ENCODE measurements around the gene P3H2. TPM values are rescaled to one million over a fixed set of nuclear protein-coding genes. Genes with fewer than 3 reads are reported as not detected.

The P3H2 gene
- total RNA-seq, 4 donors from 2014 or later: 0.70 to 23.1 (median 7.5) TPM

DNA sequence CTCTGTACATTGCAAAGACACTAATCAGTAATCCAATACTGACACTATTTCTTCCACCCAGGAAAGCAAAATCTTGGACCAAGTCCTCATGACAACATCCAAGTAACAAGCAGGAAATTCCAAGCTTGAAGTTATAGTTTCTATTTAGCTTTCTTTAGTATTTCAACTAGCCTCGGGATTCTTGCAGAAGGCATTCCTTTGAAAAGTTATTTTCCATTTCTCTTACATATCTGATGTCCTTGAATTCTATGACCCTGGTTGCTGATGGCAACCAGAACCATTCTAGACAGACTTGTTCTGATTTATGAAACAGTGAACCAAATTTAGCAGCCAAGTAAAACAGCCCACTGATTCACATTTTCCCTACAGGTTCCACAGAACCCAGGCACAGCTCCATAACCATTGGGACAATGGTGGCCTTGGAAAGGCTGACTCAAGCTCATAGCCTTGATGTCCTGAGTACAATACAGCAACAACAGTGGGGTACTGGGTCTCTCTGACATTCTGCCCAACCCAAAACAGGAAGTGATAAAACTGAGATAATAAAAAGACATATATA is 26.5 kb downstream of the P3H2 start:
- DNase-seq: no peak
- Histone ChIP-seq H3K36me3 (no peaks in the 10 kb centered on the region), H3K4me3 (no peak overlapping the region), H3K4me1 (peaks cover 0 to 5% (median 0%) of the 10 kb centered on the region in 4 donors), H3K27me3 (no peaks in the 10 kb centered on the region), H3K27ac (no peak overlapping the region), H3K9me3 (peaks cover 0 to 3% (median 0%) of the 10 kb centered on the region in 4 donors)
- TF ChIP-seq, protein P1, sequence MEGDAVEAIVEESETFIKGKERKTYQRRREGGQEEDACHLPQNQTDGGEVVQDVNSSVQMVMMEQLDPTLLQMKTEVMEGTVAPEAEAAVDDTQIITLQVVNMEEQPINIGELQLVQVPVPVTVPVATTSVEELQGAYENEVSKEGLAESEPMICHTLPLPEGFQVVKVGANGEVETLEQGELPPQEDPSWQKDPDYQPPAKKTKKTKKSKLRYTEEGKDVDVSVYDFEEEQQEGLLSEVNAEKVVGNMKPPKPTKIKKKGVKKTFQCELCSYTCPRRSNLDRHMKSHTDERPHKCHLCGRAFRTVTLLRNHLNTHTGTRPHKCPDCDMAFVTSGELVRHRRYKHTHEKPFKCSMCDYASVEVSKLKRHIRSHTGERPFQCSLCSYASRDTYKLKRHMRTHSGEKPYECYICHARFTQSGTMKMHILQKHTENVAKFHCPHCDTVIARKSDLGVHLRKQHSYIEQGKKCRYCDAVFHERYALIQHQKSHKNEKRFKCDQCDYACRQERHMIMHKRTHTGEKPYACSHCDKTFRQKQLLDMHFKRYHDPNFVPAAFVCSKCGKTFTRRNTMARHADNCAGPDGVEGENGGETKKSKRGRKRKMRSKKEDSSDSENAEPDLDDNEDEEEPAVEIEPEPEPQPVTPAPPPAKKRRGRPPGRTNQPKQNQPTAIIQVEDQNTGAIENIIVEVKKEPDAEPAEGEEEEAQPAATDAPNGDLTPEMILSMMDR (IDR thresholded peaks at IDR 0.05): no peak
- TF ChIP-seq POLR2A (IDR thresholded peaks at IDR 0.05): no peak

DNA sequence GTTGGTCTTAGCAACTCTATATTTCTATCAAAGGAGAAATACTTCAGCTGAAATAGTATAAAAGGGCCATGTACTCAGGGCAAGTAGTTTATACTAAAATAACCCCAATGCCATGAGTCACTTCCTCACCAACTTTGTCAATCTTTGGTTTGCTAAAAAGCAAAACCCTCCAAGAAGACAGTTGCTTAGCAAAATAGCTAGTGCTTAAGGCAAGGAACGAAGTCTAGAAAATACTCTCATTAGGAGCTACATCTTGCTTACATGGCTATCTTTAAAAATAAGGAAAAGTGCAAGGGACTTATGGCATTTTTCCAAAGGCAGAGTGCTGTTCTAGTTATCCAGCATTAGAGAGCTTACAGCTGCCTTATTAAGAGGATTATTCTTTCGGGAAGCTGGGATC is 28.4 kb downstream of the P3H2 start:
- Histone ChIP-seq H3K4me3 (no peak overlapping the region), H3K27me3 (no peaks in the 10 kb centered on the region), H3K36me3 (no peaks in the 10 kb centered on the region), H3K9me3 (peaks cover 0 to 3% (median 0%) of the 10 kb centered on the region in 4 donors), H3K27ac (no peak overlapping the region), H3K4me1 (peaks cover 0 to 5% (median 0%) of the 10 kb centered on the region in 4 donors)
- TF ChIP-seq, protein P1 (IDR thresholded peaks at IDR 0.05): no peak
- TF ChIP-seq POLR2A (IDR thresholded peaks at IDR 0.05): no peak
- DNase-seq: no peak

DNA sequence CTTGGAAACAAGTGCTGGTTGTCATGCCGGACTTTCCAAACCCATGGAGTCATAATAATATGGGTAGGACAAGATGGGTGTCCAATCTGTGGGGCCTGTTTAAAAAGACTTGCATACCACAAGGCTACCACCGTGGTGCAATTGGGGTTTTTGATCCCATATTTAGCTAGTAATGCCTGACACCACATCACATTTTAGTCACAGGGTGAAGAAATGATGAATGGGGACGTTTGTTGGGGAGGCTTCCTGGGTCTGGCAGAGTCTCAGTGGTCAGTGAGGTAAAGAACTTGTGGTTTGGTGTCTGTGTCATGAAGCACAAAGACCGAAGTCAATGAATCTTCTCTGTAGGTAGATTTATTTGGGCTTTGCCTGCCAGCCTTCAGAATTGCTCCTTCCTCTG is 31.0 kb downstream of the P3H2 start:
- no peak for DNase-seq
- H3K27me3 ChIP-seq: no peaks in the 10 kb centered on the region
- no peak overlapping the region for H3K27ac ChIP-seq
- no peaks in the 10 kb centered on the region for H3K36me3 ChIP-seq
- peaks cover 0 to under 1% (median 0%) of the 10 kb centered on the region in 4 donors for H3K9me3 ChIP-seq
- H3K4me3 ChIP-seq: no peak overlapping the region
- TF ChIP-seq, protein P1 (IDR thresholded peaks at IDR 0.05): no peak
- TF ChIP-seq POLR2A (IDR thresholded peaks at IDR 0.05): no peak
- peaks cover 0 to 5% (median 0%) of the 10 kb centered on the region in 4 donors for H3K4me1 ChIP-seq

DNA sequence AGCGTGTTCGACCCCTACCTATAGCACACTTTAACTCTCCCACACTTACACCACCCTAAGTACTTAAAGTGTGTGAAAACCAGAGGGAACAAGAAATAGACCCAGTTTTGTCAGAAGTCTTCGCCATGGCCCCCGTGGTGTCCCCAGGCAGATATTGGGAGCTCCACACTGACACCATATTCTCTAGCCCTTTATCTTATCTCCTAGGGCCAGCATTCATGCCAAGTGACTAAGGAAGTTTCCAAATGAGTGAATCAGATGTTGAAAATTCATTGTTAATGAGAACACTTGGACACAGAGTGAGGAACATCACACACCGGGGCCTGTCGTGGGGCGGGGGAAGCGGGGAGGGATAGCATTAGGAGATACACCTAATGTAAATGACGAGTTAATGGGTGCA is 31.8 kb downstream of the P3H2 start:
- H3K4me1 ChIP-seq: no peaks in the 10 kb centered on the region
- H3K27ac ChIP-seq: no peak overlapping the region
- TF ChIP-seq, protein P1 (IDR thresholded peaks at IDR 0.05): no peak
- TF ChIP-seq POLR2A (IDR thresholded peaks at IDR 0.05): no peak
- H3K9me3 ChIP-seq: no peaks in the 10 kb centered on the region
- H3K36me3 ChIP-seq: no peaks in the 10 kb centered on the region
- H3K27me3 ChIP-seq: no peaks in the 10 kb centered on the region
- H3K4me3 ChIP-seq: no peak overlapping the region
- DNase-seq: no peak

DNA sequence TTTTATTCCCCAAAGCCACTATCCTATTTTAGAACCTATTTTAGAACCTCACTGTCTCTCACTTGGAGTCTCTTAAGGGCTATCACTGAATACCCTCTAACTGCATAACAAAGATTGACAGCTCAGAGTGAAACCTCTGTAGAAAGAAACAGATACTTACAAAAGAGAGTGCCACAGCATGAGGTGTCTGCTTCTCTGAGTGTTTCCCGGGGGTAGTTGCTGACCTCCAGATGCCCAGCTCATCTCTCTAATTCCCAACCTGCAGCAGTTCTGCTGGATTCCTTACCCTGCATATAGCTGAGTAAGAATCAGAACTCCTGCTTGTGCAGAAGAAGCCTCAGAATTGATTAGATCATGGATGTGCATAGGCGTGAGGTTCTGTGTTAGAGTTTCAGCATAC is 34.5 kb downstream of the P3H2 start:
- Histone ChIP-seq H3K27ac (no peak overlapping the region), H3K27me3 (no peaks in the 10 kb centered on the region), H3K36me3 (no peaks in the 10 kb centered on the region), H3K9me3 (no peaks in the 10 kb centered on the region), H3K4me3 (no peak overlapping the region), H3K4me1 (no peaks in the 10 kb centered on the region)
- TF ChIP-seq, protein P1 (IDR thresholded peaks at IDR 0.05): no peak
- no peak for TF ChIP-seq POLR2A (IDR thresholded peaks at IDR 0.05)
- no peak for DNase-seq

DNA sequence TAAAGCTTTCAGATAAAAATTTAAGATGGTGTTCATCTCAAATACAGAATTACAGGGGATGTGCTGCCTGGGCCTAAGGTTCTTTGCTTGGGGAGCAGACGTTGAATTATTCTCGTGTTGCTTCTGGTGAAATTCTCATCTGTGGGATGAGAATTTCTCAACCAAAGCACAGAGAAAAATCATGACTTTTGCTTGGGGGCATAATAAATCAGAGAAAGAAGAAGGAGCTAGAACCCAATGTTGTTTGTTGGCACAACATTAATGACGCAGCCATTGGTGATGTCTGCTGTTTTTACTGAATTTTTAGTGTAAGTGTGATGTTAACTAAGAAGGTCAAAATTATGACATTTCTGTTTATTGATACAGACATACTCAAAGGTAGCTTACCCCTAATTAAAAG is 35.7 kb downstream of the P3H2 start:
- H3K27me3 ChIP-seq: no peaks in the 10 kb centered on the region
- TF ChIP-seq, protein P1 (IDR thresholded peaks at IDR 0.05): no peak
- no peak for TF ChIP-seq POLR2A (IDR thresholded peaks at IDR 0.05)
- H3K4me1 ChIP-seq: no peaks in the 10 kb centered on the region
- H3K9me3 ChIP-seq: no peaks in the 10 kb centered on the region
- no peaks in the 10 kb centered on the region for H3K36me3 ChIP-seq
- no peak for DNase-seq
- no peak overlapping the region for H3K27ac ChIP-seq
- no peak overlapping the region for H3K4me3 ChIP-seq
